Gastroesophageal sphincter (tissue), 3 donors: ENCODE data around the gene NME4.

Source experiments
- POLR2A ChIP-seq, 2 donors: fragments of 450-650 bp; IDR thresholded peaks; one replicate each; pipeline ENCODE4 v1.6.1; 2017; ENCODE audit warnings: antibody characterized with exemption in 2 of 2, mild to moderate bottlenecking in 2 of 2, moderate library complexity in 1 of 2
- POLR2AphosphoS5 ChIP-seq: sonication (generic); formaldehyde crosslinking; IDR thresholded peaks from one replicate; pipeline ENCODE4 v1.6.1; 2017; ENCODE audit warnings: antibody characterized with exemption
- TF ChIP-seq, protein P1 (sequence below), 4 experiments: fragments of 200-600 bp in 2 of 4; fragments of 450-650 bp in 2 of 4; sonication (generic) in 1 of 4; IDR thresholded peaks; one replicate each; pipeline ENCODE4 v1.5.1; 2017 to 2019; ENCODE audit warnings: antibody characterized with exemption in 4 of 4, mild to moderate bottlenecking in 2 of 4, moderate library complexity in 2 of 4

DNA sequence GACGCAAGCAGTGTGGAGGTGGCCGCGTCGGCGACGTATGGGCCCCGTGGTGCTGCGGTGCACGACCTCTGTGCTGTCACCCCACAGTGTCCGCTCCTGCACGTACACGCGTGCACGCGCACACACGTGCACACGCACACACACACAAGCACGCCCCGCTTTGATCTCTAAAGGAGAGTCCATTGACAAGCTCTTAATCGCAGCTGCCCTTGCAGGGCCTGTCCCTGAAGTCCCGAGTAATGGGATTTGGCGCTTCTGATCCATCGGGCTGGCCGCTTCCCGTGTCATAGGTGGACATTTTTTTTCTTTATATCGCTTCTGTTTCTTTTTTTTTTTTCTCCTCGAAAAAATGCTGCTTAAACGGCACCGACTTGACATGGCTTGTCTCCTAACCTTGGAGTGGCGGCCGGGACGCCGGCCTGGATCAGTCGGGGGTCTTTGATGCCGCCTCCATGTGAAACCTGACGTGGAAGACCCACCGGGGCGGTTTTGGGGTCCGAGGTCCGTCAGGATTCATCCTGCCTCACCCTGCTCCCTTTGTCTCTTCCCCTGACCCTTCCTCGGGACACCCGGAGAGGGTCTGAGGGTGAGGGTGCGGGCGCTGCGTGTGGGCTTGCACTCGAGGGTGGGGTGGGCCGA lies 36.2 kb upstream of the NME4 start:
- TF ChIP-seq POLR2AphosphoS5 (no peak), POLR2A (IDR thresholded peaks at IDR 0.05) (no peak)
- TF ChIP-seq, protein P1, sequence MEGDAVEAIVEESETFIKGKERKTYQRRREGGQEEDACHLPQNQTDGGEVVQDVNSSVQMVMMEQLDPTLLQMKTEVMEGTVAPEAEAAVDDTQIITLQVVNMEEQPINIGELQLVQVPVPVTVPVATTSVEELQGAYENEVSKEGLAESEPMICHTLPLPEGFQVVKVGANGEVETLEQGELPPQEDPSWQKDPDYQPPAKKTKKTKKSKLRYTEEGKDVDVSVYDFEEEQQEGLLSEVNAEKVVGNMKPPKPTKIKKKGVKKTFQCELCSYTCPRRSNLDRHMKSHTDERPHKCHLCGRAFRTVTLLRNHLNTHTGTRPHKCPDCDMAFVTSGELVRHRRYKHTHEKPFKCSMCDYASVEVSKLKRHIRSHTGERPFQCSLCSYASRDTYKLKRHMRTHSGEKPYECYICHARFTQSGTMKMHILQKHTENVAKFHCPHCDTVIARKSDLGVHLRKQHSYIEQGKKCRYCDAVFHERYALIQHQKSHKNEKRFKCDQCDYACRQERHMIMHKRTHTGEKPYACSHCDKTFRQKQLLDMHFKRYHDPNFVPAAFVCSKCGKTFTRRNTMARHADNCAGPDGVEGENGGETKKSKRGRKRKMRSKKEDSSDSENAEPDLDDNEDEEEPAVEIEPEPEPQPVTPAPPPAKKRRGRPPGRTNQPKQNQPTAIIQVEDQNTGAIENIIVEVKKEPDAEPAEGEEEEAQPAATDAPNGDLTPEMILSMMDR (IDR thresholded peaks at IDR 0.05), result no peak
